Stimulated activated CD8-positive, alpha-beta memory T cell treated with anti-CD3 and anti-CD28 coated beads, Interleukin-12 subunit alpha, Interleukin-12 subunit beta, amount 100 ng/mL, for 4 hours (primary cell): ENCODE results near the gene CLDN14.

Experiments
- DNase-seq: peaks from one replicate; pipeline ENCODE4 v3.0.0-alpha.2; 2020; ENCODE audit warnings: low read depth

The CLDN14 gene

GRCh38 chr21:36431252-36431651 is 48.7 kb downstream of the CLDN14 start:
- no peak for DNase-seq

- no peak for DNase-seq
These were observed 49.1 kb downstream of the CLDN14 start for GRCh38 chr21:36430841-36431240.

GRCh38 chr21:36429947-36430546 is 49.9 kb downstream of the CLDN14 start:
- DNase-seq = peak; percentile 59

- DNase-seq = no peak
These were observed 51.0 kb downstream of the CLDN14 start for GRCh38 chr21:36428761-36429432.

GRCh38 chr21:36427502-36427901 is 52.4 kb downstream of the CLDN14 start:
- no peak for DNase-seq

GRCh38 chr21:36425286-36425685 is 54.6 kb downstream of the CLDN14 start:
- DNase-seq = no peak

- no peak for DNase-seq
These were observed 55.3 kb downstream of the CLDN14 start for GRCh38 chr21:36424592-36424991.

- no peak for DNase-seq
These were observed 56.0 kb downstream of the CLDN14 start for GRCh38 chr21:36423771-36424433.

- DNase-seq = no peak
These were observed 57.4 kb downstream of the CLDN14 start for GRCh38 chr21:36422279-36423098.

- no peak for DNase-seq
These were observed 59.2 kb downstream of the CLDN14 start for GRCh38 chr21:36420571-36421339.

GRCh38 chr21:36419996-36420395 is 59.9 kb downstream of the CLDN14 start:
- peak; percentile 21 for DNase-seq

GRCh38 chr21:36419241-36419640 is 60.7 kb downstream of the CLDN14 start:
- no peak for DNase-seq

- no peak for DNase-seq
These were observed 64.5 kb downstream of the CLDN14 start for GRCh38 chr21:36415375-36415774.

- no peak for DNase-seq
These were observed 67.0 kb downstream of the CLDN14 start for GRCh38 chr21:36412916-36413315.

- no peak for DNase-seq
These were observed 68.6 kb downstream of the CLDN14 start for GRCh38 chr21:36411301-36411700.
